Measurements from ENCODE around the gene HS3ST3B1. TPM values are rescaled to one million over a fixed set of nuclear protein-coding genes. Genes with fewer than 3 reads are reported as not detected.

Gene HS3ST3B1
- total and polyA plus RNA-seq, 2 experiments from 2014 or later, result 8.1 to 17.7 TPM

GRCh38 chr17:14296166-14296910 is 4.5 kb upstream of the HS3ST3B1 start (continued):
- TF ChIP-seq CTCF (conservative IDR thresholded peaks at IDR 0.05; ENCODE audit: low read depth in 2 of 2), result no peak
- no peak for TF ChIP-seq STAT1 (IDR thresholded peaks at IDR 0.05; ENCODE audit: unreplicated experiment)
- TF ChIP-seq CREB1 (CRISPR knock-in tag; IDR thresholded peaks at IDR 0.05; ENCODE audit: low read depth), result no peak
- TF ChIP-seq EZH2phosphoT487 (IDR thresholded peaks at IDR 0.05; ENCODE audit: unreplicated experiment), result no peak

- Histone ChIP-seq H3K4me1 (ENCODE audit: insufficient read depth) (peaks cover 24% of the 10 kb centered on the region), H3K27ac (ENCODE audit: low read depth) (no peak overlapping the region), H4K20me1 (replicated peaks; ENCODE audit: insufficient read depth) (no peaks in the 10 kb centered on the region; the same call in 1 of the 2 replicates), H3K9me2 (ENCODE audit: insufficient read depth) (no peaks in the 10 kb centered on the region), H3K4me2 (peak overlapping the region; percentile 88), H3F3A (replicated peaks; ENCODE audit: low read depth) (peaks cover 10% of the 10 kb centered on the region), H3K27me3 (ENCODE audit: insufficient read depth) (peaks cover 82% of the 10 kb centered on the region), H3K4me3 (peak overlapping the region; percentile 61), H3K36me3 (ENCODE audit: insufficient read depth) (no peaks in the 10 kb centered on the region; the same call in 1 of the 2 replicates), H3K79me2 (replicated peaks; ENCODE audit: insufficient read depth) (peaks cover 6% of the 10 kb centered on the region), H2AFZ (peak overlapping the region; percentile 92)
- H3K4me3 Mint-ChIP-seq, result peak overlapping the region; percentile 87
- H3K4me1 Mint-ChIP-seq, result peaks cover 32% of the 10 kb centered on the region
- H3K36me3 Mint-ChIP-seq (ENCODE audit: low read depth), result no peaks in the 10 kb centered on the region
- H3K9me3 Mint-ChIP-seq, result peaks cover 4% of the 10 kb centered on the region; the same call in 1 of the 3 replicates
- TF ChIP-seq EZH2 (IDR thresholded peaks at IDR 0.05; ENCODE audit: low read depth, unreplicated experiment) (peak; percentile 18), CTCF (conservative IDR thresholded peaks at IDR 0.05; ENCODE audit: low read depth in 2 of 2) (peak; percentile 33 to 37), EZH2phosphoT487 (IDR thresholded peaks at IDR 0.05; ENCODE audit: unreplicated experiment) (no peak), STAT1 (IDR thresholded peaks at IDR 0.05; ENCODE audit: unreplicated experiment) (no peak)
- ATAC-seq (peak; percentile 17), DNase-seq (ENCODE audit: low spot score) (peak; percentile 83)
- peaks cover 64% of the 10 kb centered on the region for H3K27me3 Mint-ChIP-seq (ENCODE audit: insufficient read depth, low read depth, poor library complexity)
- no peak overlapping the region for H3K27ac Mint-ChIP-seq
Observed at GRCh38 chr17:14297161-14297851, 3.6 kb upstream of the HS3ST3B1 start.
